HS-5 (cell line): ENCODE results near the gene DAB1.

Experiments
- DNase-seq: peaks from one replicate; pipeline ENCODE4 v3.0.0-alpha.2; 2012; ENCODE audit warnings: low read depth

Gene DAB1

GRCh38 chr1:57423656-57424211 lies at the start of gene DAB1:
TSS of gene DAB1 (minus strand) at chr1:57424060. CDS start at chr1:57291030, 133,030 bp downstream.
- no peak for DNase-seq

- no peak for DNase-seq
Measured at GRCh38 chr1:57473448-57473847, 49.6 kb upstream of the DAB1 start.

DNA sequence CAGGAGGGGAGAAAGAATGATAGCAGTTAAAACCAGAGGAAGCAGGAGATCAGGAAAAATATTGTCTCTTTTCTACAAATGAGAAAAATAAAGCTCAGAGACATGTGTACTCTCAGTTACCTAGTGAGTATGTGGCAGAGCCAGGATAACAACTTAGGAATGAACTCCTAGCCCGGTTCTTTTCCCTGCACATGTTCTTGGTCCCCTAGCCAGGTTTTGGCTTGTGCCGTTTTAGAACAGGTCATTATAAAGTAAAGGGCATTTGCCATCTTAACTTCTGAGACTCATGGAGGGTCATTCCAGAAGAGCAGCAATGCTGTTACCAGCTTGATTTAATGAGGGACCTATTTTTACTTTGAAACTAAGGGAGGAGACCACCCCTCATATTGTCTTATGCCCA lies 48.1 kb upstream of the DAB1 start:
- DNase-seq: no peak

DNA sequence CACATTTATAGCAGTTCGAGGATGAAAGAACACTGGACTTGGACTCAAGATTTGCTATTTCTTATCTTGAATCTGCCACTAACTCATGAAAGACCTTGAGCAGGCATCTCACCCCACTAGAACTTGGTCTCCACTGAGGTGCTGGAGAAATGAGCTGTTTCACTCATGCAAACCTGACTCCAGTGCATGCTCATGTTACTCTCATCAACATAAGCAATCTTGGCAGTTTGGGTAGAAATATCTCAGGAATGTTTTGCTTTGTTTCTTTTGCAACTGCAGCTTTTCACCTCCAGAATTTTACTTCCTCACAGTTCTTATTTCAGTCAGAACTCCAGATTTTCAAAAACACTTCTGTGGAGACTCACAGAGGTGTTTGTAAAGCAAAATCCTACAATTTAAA lies 46.2 kb upstream of the DAB1 start:
- no peak for DNase-seq

DNA sequence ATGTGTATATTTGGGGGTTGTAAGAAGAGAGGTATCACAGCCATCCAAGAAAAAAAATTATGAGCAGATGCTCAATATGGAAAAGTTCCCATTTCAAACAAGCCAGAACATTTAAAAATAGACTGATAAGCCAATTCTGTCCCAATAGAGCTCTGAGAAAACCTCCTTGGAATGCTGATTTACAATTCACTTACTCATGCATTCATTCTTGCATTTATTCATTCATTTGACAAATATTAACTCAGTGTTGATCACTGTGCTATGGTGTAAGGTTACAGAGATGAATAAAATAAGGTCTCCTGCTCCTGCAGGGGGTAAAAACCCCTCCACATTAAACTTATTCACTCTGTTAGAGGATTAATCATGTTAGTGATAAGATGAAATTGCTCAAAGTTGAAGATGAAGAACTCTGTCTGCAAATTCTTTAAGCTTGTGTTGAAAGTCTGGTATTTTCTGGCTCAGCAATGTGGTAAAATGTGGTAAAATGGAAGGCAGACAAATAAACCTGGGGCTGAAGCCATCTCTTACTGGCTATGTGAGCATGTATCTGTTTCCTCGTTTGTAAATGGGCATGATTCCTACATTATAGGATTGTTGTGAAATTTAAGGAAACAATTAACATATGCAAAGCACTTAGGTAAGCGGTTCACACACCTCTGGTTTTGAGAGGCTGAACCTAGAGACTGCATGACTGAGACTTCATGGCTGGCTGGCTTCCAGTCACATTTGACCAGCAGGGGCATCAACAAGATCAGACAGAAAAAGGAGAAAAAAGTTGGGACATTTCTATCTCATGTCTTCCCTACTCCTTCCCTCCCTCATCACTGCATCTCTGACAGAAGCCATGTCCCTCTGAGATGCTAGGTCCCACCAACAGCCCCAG lies 45.0 kb upstream of the DAB1 start:
- peak; percentile 33 for DNase-seq

DNA sequence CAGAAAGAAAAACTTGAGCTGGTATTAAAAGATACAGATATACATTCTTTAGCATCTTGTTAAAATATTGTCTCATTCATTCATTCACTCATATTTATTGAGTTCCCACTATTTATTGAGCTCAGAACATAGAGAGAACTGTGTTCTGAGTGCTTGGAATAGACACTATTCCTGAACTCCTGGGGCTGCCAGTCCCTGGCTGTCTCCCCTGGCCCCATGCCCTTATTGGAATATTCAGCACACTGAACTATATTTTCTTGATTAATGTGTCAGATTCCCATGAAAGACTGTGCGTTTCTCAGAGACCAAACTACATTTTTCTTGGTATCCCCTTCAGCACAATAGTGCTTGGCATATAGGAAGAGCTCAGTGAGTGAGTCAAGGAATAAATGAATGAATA lies 44.0 kb upstream of the DAB1 start:
- no peak for DNase-seq

GRCh38 chr1:57464756-57465155 lies 40.9 kb upstream of the DAB1 start:
- no peak for DNase-seq

DNA sequence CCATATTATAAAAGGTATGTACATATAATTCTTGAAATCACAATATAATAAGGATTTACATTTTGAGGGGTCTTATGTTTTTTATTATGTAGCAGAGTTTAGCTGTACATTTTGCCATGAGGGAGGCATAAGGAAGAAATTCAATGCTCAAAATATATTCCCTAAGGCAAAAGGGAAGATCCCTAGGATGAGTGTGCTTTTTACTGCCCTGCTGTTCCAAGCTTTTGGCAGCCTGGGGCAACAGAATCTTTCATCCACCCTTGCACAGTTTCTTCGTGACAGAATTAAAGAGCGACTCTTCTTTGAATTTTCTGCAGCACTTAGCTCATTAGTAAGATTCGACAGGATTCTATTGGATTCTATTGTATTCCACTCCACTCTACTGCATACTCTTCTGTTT lies 39.5 kb upstream of the DAB1 start:
- no peak for DNase-seq

- DNase-seq: no peak
Measured at GRCh38 chr1:57461405-57461804, 37.5 kb upstream of the DAB1 start.

GRCh38 chr1:57451516-57451915 lies 27.7 kb upstream of the DAB1 start:
- DNase-seq: no peak

DNA sequence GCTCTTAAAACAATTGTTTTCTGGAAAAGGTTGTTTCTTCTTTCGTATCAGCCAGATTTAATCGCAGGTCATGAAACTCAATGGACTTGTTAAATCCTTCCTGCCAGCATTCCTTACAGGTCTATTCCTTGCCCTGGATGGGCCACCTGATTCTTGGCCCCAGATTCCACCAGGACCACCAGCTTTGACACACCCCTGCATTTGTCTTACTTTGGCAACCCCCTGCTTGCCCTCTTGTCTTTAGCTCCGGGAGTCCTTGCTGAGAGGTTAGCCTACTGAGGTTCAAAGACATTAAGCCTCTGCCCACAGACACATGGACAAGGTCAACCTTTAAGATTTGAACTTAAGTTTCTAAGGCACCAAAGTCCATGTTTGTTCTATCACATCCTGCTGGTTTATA lies 27.1 kb upstream of the DAB1 start:
- DNase-seq: no peak

DNA sequence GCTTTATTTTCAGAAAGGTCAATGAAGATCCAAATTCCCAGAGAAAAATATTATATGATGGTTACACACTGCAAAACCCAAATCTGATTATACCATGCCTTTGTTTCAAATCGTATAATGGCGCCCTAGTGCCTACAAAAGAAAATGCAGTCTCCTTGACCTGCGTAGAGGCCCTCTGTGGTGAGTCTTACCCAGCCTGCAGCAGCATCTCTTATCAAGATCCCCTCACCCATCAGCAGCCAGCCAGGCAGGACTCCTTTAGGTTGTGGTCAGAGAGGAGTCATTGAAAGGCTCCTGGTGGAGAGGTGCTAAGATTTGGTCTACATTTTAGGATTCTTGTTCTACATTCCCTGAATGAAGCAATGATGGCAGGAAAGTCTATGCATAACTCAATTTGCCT lies 23.7 kb upstream of the DAB1 start:
- no peak for DNase-seq

DNA sequence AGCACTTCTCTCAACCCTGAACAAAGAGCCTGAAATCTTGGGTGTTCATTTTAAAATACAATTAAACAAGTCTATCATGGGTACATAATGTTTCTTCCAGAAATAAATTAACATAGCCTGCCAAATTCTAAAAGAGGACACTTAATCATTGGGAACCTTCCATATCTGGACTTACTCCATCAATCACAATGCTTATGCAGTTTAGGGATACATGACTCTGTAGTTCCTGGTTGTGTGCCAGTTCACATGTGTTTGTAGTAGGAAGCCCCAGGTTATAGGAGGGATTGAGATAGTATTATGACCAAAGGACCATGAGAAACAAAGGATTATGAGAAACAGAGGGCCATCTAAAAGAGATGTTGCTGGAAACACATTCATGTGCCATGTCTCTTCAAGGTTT lies 19.1 kb upstream of the DAB1 start:
- DNase-seq: no peak

- DNase-seq: no peak
Measured at GRCh38 chr1:57440096-57440495, 16.2 kb upstream of the DAB1 start.

DNA sequence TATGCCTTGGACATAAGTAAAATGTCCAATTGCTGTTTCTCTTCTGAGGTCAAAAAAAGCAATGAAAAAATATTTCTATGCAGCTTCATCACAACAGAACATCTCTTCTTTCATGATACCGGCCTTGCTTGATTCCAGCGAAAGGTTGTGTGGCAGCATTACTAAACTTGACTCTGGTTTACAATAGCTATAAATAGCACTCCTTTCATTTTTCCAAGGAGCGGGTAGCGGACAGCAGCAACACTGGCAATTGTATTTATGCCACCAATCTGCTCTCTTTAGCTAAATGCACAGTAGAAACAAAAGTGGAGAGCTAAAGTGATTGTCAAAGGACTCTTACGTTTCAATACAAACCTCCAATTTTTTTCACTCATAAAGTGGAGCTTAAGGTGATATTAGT lies 7.5 kb upstream of the DAB1 start:
- no peak for DNase-seq

- DNase-seq: no peak
Measured at GRCh38 chr1:57424231-57425027, 569 bp upstream of the DAB1 start.

- DNase-seq: no peak
Measured at GRCh38 chr1:57423135-57423655, 665 bp downstream of the DAB1 start.

- no peak for DNase-seq
Measured at GRCh38 chr1:57422271-57423134, 1.4 kb downstream of the DAB1 start.

DNA sequence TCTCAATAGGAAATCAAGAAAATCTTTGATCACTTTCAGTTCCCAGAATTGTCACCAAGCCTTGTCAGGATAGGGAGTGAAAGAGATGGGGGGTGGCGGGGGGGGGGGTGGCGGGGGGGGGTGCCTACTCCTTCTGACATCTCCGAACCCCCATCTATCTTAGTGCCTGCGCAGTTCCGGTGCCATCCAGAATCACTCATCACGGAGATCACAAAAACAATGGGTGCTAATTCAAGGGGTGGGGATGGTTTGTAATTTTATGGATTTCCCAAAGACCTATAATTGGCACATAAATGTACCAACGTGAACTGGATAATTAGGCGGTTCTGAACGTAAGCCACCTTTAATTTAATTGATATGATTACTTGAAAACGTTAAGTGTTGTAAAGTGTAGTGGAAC lies 2.1 kb downstream of the DAB1 start:
- no peak for DNase-seq

- no peak for DNase-seq
Measured at GRCh38 chr1:57420981-57421785, 2.7 kb downstream of the DAB1 start.

- DNase-seq: no peak
Measured at GRCh38 chr1:57418971-57419370, 4.9 kb downstream of the DAB1 start.
